Esophagus muscularis mucosa (tissue), 3 donors: ENCODE results near the gene KRTAP16-1.

Source experiments
- POLR2A ChIP-seq: fragments of 450-650 bp; IDR thresholded peaks from one replicate; pipeline ENCODE4 v1.6.1; 2017; ENCODE audit warnings: antibody characterized with exemption, moderate library complexity, mild to moderate bottlenecking, low read depth
- POLR2AphosphoS5 ChIP-seq, 2 donors: sonication (generic); formaldehyde crosslinking; IDR thresholded peaks; one replicate each; pipeline ENCODE4 v1.6.1; 2017; ENCODE audit warnings: antibody characterized with exemption in 2 of 2
- TF ChIP-seq, protein P1 (sequence below), 3 experiments: fragments of 200-600 bp in 2 of 3; fragments of 450-650 bp in 1 of 3; sonication (generic) in 2 of 3; IDR thresholded peaks; one replicate each; pipeline ENCODE4 v1.5.1; 2017 to 2019; ENCODE audit warnings: antibody characterized with exemption in 3 of 3, mild to moderate bottlenecking in 2 of 3, moderate library complexity in 1 of 3

DNA sequence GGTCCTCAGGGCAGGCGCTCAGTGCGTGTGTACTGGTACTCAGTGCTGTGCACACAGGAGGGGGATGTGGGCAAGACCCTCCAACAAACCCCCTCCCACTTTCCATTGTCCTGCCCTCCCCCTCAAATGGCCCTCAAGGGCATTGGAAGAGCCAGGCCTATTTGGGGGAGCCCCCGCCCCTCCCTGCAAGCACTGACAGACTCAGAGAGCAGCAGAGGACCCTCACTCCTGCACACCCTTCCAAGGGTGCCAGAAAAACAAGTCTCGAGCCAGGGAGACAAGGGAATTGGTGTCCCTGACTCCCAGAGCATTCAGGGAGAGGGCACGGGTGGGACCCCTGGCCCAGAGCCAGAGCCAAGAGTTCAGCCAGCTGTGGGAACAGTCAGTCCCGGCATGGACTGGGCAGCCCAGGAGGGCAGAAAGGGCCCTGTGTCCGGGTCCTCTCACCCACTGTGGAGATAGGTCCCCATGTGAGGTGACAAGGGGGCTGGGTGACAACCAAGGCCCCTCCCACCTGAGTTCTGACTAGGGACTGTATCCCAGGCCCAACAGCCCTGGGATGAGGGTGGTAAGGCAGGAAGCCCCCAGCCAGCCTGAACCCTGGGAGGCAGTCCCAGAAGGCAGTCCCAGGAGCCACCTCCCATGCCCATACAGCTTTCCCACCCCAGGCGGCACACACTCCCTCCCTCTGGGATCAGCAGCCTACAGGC lies 18.5 kb upstream of the KRTAP16-1 start:
- TF ChIP-seq POLR2A (no peak), POLR2AphosphoS5 (IDR thresholded peaks at IDR 0.05) (no peak)
- TF ChIP-seq, protein P1, sequence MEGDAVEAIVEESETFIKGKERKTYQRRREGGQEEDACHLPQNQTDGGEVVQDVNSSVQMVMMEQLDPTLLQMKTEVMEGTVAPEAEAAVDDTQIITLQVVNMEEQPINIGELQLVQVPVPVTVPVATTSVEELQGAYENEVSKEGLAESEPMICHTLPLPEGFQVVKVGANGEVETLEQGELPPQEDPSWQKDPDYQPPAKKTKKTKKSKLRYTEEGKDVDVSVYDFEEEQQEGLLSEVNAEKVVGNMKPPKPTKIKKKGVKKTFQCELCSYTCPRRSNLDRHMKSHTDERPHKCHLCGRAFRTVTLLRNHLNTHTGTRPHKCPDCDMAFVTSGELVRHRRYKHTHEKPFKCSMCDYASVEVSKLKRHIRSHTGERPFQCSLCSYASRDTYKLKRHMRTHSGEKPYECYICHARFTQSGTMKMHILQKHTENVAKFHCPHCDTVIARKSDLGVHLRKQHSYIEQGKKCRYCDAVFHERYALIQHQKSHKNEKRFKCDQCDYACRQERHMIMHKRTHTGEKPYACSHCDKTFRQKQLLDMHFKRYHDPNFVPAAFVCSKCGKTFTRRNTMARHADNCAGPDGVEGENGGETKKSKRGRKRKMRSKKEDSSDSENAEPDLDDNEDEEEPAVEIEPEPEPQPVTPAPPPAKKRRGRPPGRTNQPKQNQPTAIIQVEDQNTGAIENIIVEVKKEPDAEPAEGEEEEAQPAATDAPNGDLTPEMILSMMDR (IDR thresholded peaks at IDR 0.05): no peak
